ENCODE data around the gene MGAT2. TPM values are rescaled to one million over a fixed set of nuclear protein-coding genes. Genes with fewer than 3 reads are reported as not detected.

The MGAT2 gene
- total and polyA plus RNA-seq, 4 experiments from 2014 or later: 35.7 to 58.7 (median 50.4) TPM

Other genes with a start within 250 kb of the MGAT2 start
- 1,000 to 10,000 TPM; 3,602 to 3,749 TPM for gene RPS29, start 34.4 kb upstream of the MGAT2 start, total RNA-seq
- over 10,000 TPM in 1 of 2 donors, 1,000 to 10,000 TPM in 1; 8,635 to 10,008 TPM for gene RPS29, start 34.4 kb upstream of the MGAT2 start, polyA plus RNA-seq
- 10 to 100 TPM; 13.6 to 16.1 TPM for gene LRR1, start 21.9 kb upstream of the MGAT2 start, total RNA-seq
- gene LRR1, start 21.9 kb upstream of the MGAT2 start, polyA plus RNA-seq: 10 to 100 TPM in 1 of 2 donors, 1 to 10 TPM in 1; 9.7 to 11.1 TPM
- 100 to 1,000 TPM; 416 to 441 TPM for gene RPL36AL, start 173 bp upstream of the MGAT2 start, total RNA-seq
- gene RPL36AL, start 173 bp upstream of the MGAT2 start, polyA plus RNA-seq: 100 to 1,000 TPM; 669 to 761 TPM
- gene DNAAF2, start 14.4 kb downstream of the MGAT2 start, total RNA-seq: 1 to 10 TPM; 8.7 to 9.8 TPM
- 10 to 100 TPM; 17.9 to 18.1 TPM for gene DNAAF2, start 14.4 kb downstream of the MGAT2 start, polyA plus RNA-seq
- 1 to 10 TPM; 1.6 to 1.9 TPM for gene POLE2, start 67.4 kb downstream of the MGAT2 start, total RNA-seq
- gene POLE2, start 67.4 kb downstream of the MGAT2 start, polyA plus RNA-seq: 1 to 10 TPM; 2.2 to 3.1 TPM
- gene KLHDC1, start 72.3 kb downstream of the MGAT2 start, total RNA-seq: 10 to 100 TPM; 12.9 to 13.6 TPM
- 1 to 10 TPM; 2.0 to 2.8 TPM for gene KLHDC1, start 72.3 kb downstream of the MGAT2 start, polyA plus RNA-seq
- gene KLHDC2, start 147.4 kb downstream of the MGAT2 start, total RNA-seq: 10 to 100 TPM; 84.0 to 86.4 TPM
- gene KLHDC2, start 147.4 kb downstream of the MGAT2 start, polyA plus RNA-seq: 10 to 100 TPM; 96.5 to 97.0 TPM
- gene NEMF, start 232.0 kb downstream of the MGAT2 start, total RNA-seq: 100 to 1,000 TPM; 104 to 112 TPM
- 10 to 100 TPM; 20.4 to 51.6 TPM for gene NEMF, start 232.0 kb downstream of the MGAT2 start, polyA plus RNA-seq